GM23338 (cell line): ENCODE measurements around the gene SLC10A2. TPM values are rescaled to one million over a fixed set of nuclear protein-coding genes. Genes with fewer than 3 reads are reported as not detected.
A peak's percentile ranks its signal among the peaks of the same experiment; 100 is the strongest.

Source experiments
- ATAC-seq: fragments of 200-7000 bp; cut with Tn5 transposase; 3 replicates; pipeline ENCODE4 v1.9.1; 2020
- DNase-seq: peaks from one replicate; pipeline ENCODE4 v3.0.0-alpha.2; 2015; ENCODE audit warnings: low spot score
- H2AFZ ChIP-seq: fragments of 200-600 bp; sonication (generic); 2 replicates; pipeline ENCODE4 v1.8.0; 2016; ENCODE audit warnings: antibody characterized with exemption, mild to moderate bottlenecking, moderate library complexity
- H3F3A ChIP-seq: fragments of 200-600 bp; sonication (generic); replicated peaks from 2 replicates; pipeline ENCODE4 v1.8.0; 2017; ENCODE audit warnings: antibody characterized with exemption, mixed run types, low read depth
- H3K27ac ChIP-seq: fragments of 200-600 bp; sonication (generic); 2 replicates; pipeline ENCODE4 v1.6.1; 2016; ENCODE audit warnings: low read depth
- H3K27me3 ChIP-seq: fragments of 200-600 bp; sonication (generic); 2 replicates; pipeline ENCODE4 v1.8.0; 2016; ENCODE audit warnings: mild to moderate bottlenecking, mixed run types, moderate library complexity; ENCODE audit not compliant: insufficient read depth
- H3K36me3 ChIP-seq: fragments of 200-600 bp; sonication (generic); 2 replicates; pipeline ENCODE4 v1.8.0; 2016; ENCODE audit warnings: mild to moderate bottlenecking; ENCODE audit not compliant: insufficient read depth
- H3K4me1 ChIP-seq: fragments of 200-600 bp; sonication (generic); 2 replicates; pipeline ENCODE4 v1.8.0; 2016; ENCODE audit warnings: mild to moderate bottlenecking, moderate library complexity; ENCODE audit not compliant: insufficient read depth
- H3K4me2 ChIP-seq: fragments of 200-600 bp; sonication (generic); 2 replicates; pipeline ENCODE4 v1.7.1; 2017; ENCODE audit warnings: mixed run types
- H3K4me3 ChIP-seq: fragments of 200-600 bp; sonication (generic); 2 replicates; pipeline ENCODE4 v1.6.1; 2016; ENCODE audit warnings: mixed run types
- H3K79me2 ChIP-seq: fragments of 200-600 bp; sonication (generic); replicated peaks from 2 replicates; pipeline ENCODE4 v1.8.0; 2017; ENCODE audit warnings: mild to moderate bottlenecking; ENCODE audit not compliant: insufficient read depth
- H3K9me2 ChIP-seq: fragments of 200-600 bp; sonication (generic); 2 replicates; pipeline ENCODE4 v1.8.0; 2017; ENCODE audit not compliant: insufficient read depth
- H4K20me1 ChIP-seq: fragments of 200-600 bp; sonication (generic); replicated peaks from 2 replicates; pipeline ENCODE4 v1.8.0; 2017; ENCODE audit warnings: mild to moderate bottlenecking; ENCODE audit not compliant: insufficient read depth
- H3K27ac Mint-ChIP-seq: 2 replicates; pipeline ENCODE4 v1.8.0; 2020; ENCODE audit warnings: inconsistent platforms, mild to moderate bottlenecking, moderate library complexity, mixed read lengths
- H3K27me3 Mint-ChIP-seq: 3 replicates; pipeline ENCODE4 v1.8.0; 2022; ENCODE audit warnings: low read depth, mild to moderate bottlenecking, moderate library complexity, mixed read lengths, inconsistent platforms; ENCODE audit not compliant: insufficient read depth, poor library complexity
- H3K36me3 Mint-ChIP-seq: 3 replicates; pipeline ENCODE4 v1.8.0; 2021; ENCODE audit warnings: low read depth, mild to moderate bottlenecking, inconsistent platforms, moderate library complexity, mixed read lengths
- H3K4me1 Mint-ChIP-seq: 3 replicates; pipeline ENCODE4 v1.8.0; 2020; ENCODE audit warnings: mild to moderate bottlenecking, inconsistent platforms, mixed read lengths
- H3K4me3 Mint-ChIP-seq: 3 replicates; pipeline ENCODE4 v1.8.0; 2021; ENCODE audit warnings: moderate library complexity, mild to moderate bottlenecking, inconsistent platforms, mixed read lengths
- H3K9me3 Mint-ChIP-seq: 3 replicates; pipeline ENCODE4 v1.8.0; 2020; ENCODE audit warnings: moderate library complexity, mild to moderate bottlenecking, inconsistent platforms, mixed read lengths
- CREB1 ChIP-seq: fragments of 250-450 bp; sonication (Bioruptor Pico); IDR thresholded peaks from 2 replicates; pipeline ENCODE4 v1.5.0; 2020; ENCODE audit warnings: low read depth, mild to moderate bottlenecking, moderate library complexity
- CTCF ChIP-seq, 2 experiments: fragments of 200-600 bp in 1 of 2; sonication (generic) in 1 of 2; conservative IDR thresholded peaks; 2 replicates each; pipeline versions ENCODE4 v1.5.1 to v1.6.1; 2016 to 2017; ENCODE audit warnings: antibody characterized with exemption in 2 of 2, low read depth in 2 of 2, mild to moderate bottlenecking in 2 of 2, moderate library complexity in 1 of 2
- EZH2 ChIP-seq: fragments of 200-600 bp; sonication (generic); IDR thresholded peaks from one replicate; pipeline ENCODE4 v1.8.0; 2017; ENCODE audit warnings: antibody characterized with exemption, mild to moderate bottlenecking, low read depth; ENCODE audit not compliant: unreplicated experiment
- EZH2phosphoT487 ChIP-seq: fragments of 200-600 bp; sonication (generic); IDR thresholded peaks from one replicate; pipeline ENCODE4 v1.8.1; 2018; ENCODE audit warnings: antibody characterized with exemption; ENCODE audit not compliant: unreplicated experiment
- JUNB ChIP-seq: IDR thresholded peaks from one replicate; pipeline ENCODE4 v1.6.1; 2016; ENCODE audit warnings: antibody characterized with exemption; ENCODE audit not compliant: unreplicated experiment
- NANOG ChIP-seq: IDR thresholded peaks from 2 replicates; pipeline ENCODE4 v1.6.1; 2016; ENCODE audit warnings: antibody characterized with exemption, borderline replicate concordance
- POLR2AphosphoS5 ChIP-seq: IDR thresholded peaks from 2 replicates; pipeline ENCODE4 v1.6.1; 2016; ENCODE audit warnings: antibody characterized with exemption, low read depth
- STAT1 ChIP-seq: IDR thresholded peaks from one replicate; pipeline ENCODE4 v1.6.1; 2016; ENCODE audit warnings: antibody characterized with exemption; ENCODE audit not compliant: unreplicated experiment
- ZNF114 ChIP-seq: fragments of 250-450 bp; sonication (Bioruptor Pico); IDR thresholded peaks from 2 replicates; pipeline ENCODE4 v1.5.0; 2020; ENCODE audit warnings: mild to moderate bottlenecking, moderate library complexity
- ZNF462 ChIP-seq: fragments of 250-450 bp; sonication (Bioruptor Pico); IDR thresholded peaks from 2 replicates; pipeline ENCODE4 v1.5.0; 2020; ENCODE audit warnings: mild to moderate bottlenecking, moderate library complexity
- polyA plus RNA-seq: library from polyadenylated mRNA; unstranded; fragments of >200 nt; fragmentation: Nextera tagmentation; extraction: Ambion mirVana; gene quantifications from 2 replicates; pipeline ENCODE4 v1.2.1, GENCODE V29; 2016
- total RNA-seq: library from RNA; depleted of rRNA; stranded (reverse); fragments of >200 nt; shearing (Covaris generic); gene quantifications from 2 replicates; pipeline ENCODE4 v1.2.3, GENCODE V29; 2014
- TF ChIP-seq, protein P1 (sequence below): IDR thresholded peaks from 2 replicates; pipeline ENCODE4 v1.6.1; 2016; ENCODE audit warnings: antibody characterized with exemption
- TF ChIP-seq, protein P2 (sequence below): IDR thresholded peaks from one replicate; pipeline ENCODE4 v1.6.1; 2018; ENCODE audit warnings: antibody characterized with exemption; ENCODE audit not compliant: unreplicated experiment

Gene SLC10A2
- total and polyA plus RNA-seq, 2 experiments from 2014 or later, result not detected

- Histone ChIP-seq H3K9me2 (peaks cover 3% of the 10 kb centered on the region; the same call in 1 of the 2 replicates), H4K20me1 (no peaks in the 10 kb centered on the region), H3F3A (no peaks in the 10 kb centered on the region), H3K4me3 (no peak overlapping the region), H2AFZ (peak overlapping the region; percentile 43; the same call in 1 of the 2 replicates), H3K4me1 (no peaks in the 10 kb centered on the region), H3K27me3 (no peaks in the 10 kb centered on the region), H3K4me2 (no peak overlapping the region), H3K79me2 (no peaks in the 10 kb centered on the region), H3K27ac (no peak overlapping the region), H3K36me3 (no peaks in the 10 kb centered on the region)
- no peak overlapping the region for H3K4me3 Mint-ChIP-seq
- no peaks in the 10 kb centered on the region for H3K9me3 Mint-ChIP-seq
- H3K27me3 Mint-ChIP-seq, result no peaks in the 10 kb centered on the region
- H3K27ac Mint-ChIP-seq, result no peak overlapping the region
- H3K36me3 Mint-ChIP-seq, result no peaks in the 10 kb centered on the region
- no peaks in the 10 kb centered on the region for H3K4me1 Mint-ChIP-seq
- TF ChIP-seq ZNF462 (no peak), JUNB (no peak), ZNF114 (no peak), POLR2AphosphoS5 (no peak), STAT1 (no peak), CTCF (conservative IDR thresholded peaks at IDR 0.05; ENCODE audit: low read depth in 2 of 2) (no peak), CREB1 (CRISPR knock-in tag) (no peak), NANOG (no peak), EZH2 (no peak), EZH2phosphoT487 (no peak)
- TF ChIP-seq, protein P1, sequence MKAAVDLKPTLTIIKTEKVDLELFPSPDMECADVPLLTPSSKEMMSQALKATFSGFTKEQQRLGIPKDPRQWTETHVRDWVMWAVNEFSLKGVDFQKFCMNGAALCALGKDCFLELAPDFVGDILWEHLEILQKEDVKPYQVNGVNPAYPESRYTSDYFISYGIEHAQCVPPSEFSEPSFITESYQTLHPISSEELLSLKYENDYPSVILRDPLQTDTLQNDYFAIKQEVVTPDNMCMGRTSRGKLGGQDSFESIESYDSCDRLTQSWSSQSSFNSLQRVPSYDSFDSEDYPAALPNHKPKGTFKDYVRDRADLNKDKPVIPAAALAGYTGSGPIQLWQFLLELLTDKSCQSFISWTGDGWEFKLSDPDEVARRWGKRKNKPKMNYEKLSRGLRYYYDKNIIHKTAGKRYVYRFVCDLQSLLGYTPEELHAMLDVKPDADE, result no peak
- TF ChIP-seq, protein P2, sequence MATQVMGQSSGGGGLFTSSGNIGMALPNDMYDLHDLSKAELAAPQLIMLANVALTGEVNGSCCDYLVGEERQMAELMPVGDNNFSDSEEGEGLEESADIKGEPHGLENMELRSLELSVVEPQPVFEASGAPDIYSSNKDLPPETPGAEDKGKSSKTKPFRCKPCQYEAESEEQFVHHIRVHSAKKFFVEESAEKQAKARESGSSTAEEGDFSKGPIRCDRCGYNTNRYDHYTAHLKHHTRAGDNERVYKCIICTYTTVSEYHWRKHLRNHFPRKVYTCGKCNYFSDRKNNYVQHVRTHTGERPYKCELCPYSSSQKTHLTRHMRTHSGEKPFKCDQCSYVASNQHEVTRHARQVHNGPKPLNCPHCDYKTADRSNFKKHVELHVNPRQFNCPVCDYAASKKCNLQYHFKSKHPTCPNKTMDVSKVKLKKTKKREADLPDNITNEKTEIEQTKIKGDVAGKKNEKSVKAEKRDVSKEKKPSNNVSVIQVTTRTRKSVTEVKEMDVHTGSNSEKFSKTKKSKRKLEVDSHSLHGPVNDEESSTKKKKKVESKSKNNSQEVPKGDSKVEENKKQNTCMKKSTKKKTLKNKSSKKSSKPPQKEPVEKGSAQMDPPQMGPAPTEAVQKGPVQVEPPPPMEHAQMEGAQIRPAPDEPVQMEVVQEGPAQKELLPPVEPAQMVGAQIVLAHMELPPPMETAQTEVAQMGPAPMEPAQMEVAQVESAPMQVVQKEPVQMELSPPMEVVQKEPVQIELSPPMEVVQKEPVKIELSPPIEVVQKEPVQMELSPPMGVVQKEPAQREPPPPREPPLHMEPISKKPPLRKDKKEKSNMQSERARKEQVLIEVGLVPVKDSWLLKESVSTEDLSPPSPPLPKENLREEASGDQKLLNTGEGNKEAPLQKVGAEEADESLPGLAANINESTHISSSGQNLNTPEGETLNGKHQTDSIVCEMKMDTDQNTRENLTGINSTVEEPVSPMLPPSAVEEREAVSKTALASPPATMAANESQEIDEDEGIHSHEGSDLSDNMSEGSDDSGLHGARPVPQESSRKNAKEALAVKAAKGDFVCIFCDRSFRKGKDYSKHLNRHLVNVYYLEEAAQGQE, result no peak
- ATAC-seq (no peak), DNase-seq (no peak)
Measured at GRCh38 chr13:103046676-103047075, 19.5 kb downstream of the SLC10A2 start.
